WTC11 (cell line): ENCODE results near the gene NPPA.

ENCODE experiments used
- TF ChIP-seq, protein P1 (sequence below): sonication (generic); formaldehyde crosslinking; IDR thresholded peaks from 2 replicates; pipeline ENCODE4 v1.8.1; 2022; ENCODE audit warnings: mild to moderate bottlenecking, moderate library complexity, missing genetic modification reagents
- TF ChIP-seq, protein P2 (sequence below): fragments of 250-450 bp; sonication (Bioruptor Pico); IDR thresholded peaks from 2 replicates; pipeline ENCODE4 v2.1.2; 2022; ENCODE audit warnings: mild to moderate bottlenecking, moderate library complexity
- TF ChIP-seq, protein P3 (sequence below): fragments of 200-600 bp; IDR thresholded peaks from 2 replicates; pipeline ENCODE4 v1.8.0; 2022; ENCODE audit warnings: antibody characterized with exemption
- TF ChIP-seq, protein P4 (sequence below): sonication (generic); formaldehyde crosslinking; IDR thresholded peaks from 2 replicates; pipeline ENCODE4 v1.8.0; 2023; ENCODE audit warnings: missing genetic modification reagents

DNA sequence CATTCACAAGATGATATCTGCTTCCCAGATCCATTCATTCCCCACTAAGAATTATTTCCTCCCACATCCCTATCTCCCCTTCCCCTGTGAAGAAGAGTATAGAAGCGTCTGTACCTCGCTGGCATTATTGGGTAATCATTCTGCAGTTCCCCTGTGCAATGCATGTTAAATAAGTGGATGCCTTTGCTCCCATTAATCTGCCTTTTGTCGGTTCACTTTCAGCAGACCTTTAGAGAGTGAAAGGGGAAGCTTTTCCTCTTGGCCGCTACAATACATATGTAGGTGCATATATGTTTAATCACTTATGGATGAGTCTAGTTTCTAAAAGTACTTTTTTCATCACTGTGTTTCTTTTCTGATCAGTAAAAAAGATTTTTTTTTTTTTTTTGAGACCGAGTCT, 34.6 kb downstream of the NPPA start:
- TF ChIP-seq, protein P1, sequence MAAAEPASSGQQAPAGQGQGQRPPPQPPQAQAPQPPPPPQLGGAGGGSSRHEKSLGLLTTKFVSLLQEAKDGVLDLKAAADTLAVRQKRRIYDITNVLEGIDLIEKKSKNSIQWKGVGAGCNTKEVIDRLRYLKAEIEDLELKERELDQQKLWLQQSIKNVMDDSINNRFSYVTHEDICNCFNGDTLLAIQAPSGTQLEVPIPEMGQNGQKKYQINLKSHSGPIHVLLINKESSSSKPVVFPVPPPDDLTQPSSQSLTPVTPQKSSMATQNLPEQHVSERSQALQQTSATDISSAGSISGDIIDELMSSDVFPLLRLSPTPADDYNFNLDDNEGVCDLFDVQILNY, result no peak
- TF ChIP-seq, protein P2, sequence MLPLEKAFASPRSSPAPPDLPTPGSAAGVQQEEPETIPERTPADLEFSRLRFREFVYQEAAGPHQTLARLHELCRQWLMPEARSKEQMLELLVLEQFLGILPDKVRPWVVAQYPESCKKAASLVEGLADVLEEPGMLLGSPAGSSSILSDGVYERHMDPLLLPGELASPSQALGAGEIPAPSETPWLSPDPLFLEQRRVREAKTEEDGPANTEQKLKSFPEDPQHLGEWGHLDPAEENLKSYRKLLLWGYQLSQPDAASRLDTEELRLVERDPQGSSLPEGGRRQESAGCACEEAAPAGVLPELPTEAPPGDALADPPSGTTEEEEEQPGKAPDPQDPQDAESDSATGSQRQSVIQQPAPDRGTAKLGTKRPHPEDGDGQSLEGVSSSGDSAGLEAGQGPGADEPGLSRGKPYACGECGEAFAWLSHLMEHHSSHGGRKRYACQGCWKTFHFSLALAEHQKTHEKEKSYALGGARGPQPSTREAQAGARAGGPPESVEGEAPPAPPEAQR (CRISPR knock-in tag), result no peak
- TF ChIP-seq, protein P3, sequence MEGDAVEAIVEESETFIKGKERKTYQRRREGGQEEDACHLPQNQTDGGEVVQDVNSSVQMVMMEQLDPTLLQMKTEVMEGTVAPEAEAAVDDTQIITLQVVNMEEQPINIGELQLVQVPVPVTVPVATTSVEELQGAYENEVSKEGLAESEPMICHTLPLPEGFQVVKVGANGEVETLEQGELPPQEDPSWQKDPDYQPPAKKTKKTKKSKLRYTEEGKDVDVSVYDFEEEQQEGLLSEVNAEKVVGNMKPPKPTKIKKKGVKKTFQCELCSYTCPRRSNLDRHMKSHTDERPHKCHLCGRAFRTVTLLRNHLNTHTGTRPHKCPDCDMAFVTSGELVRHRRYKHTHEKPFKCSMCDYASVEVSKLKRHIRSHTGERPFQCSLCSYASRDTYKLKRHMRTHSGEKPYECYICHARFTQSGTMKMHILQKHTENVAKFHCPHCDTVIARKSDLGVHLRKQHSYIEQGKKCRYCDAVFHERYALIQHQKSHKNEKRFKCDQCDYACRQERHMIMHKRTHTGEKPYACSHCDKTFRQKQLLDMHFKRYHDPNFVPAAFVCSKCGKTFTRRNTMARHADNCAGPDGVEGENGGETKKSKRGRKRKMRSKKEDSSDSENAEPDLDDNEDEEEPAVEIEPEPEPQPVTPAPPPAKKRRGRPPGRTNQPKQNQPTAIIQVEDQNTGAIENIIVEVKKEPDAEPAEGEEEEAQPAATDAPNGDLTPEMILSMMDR, result no peak
- TF ChIP-seq, protein P4, sequence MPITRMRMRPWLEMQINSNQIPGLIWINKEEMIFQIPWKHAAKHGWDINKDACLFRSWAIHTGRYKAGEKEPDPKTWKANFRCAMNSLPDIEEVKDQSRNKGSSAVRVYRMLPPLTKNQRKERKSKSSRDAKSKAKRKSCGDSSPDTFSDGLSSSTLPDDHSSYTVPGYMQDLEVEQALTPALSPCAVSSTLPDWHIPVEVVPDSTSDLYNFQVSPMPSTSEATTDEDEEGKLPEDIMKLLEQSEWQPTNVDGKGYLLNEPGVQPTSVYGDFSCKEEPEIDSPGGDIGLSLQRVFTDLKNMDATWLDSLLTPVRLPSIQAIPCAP (CRISPR knock-in tag), result no peak
